Measurements from ENCODE around the gene MS4A1.
"Not testable (repeated sequence)": the region's sequence is repeated elsewhere in the genome, so short reads cannot be mapped to it uniquely, and the experiment has no call there.

Gene MS4A1

GRCh38 chr11:60504219-60504905 lies 48.7 kb downstream of the MS4A1 start:
- Histone ChIP-seq H3K9me3 (ENCODE audit: insufficient read depth, low read length) (no peaks in the 10 kb centered on the region), H2AFZ (ENCODE audit: low read depth, low read length) (no peak overlapping the region), H3K9ac (ENCODE audit: low read length) (no peak overlapping the region), H4K20me1 (ENCODE audit: insufficient read depth, low read length) (no peaks in the 10 kb centered on the region), H3K79me2 (ENCODE audit: low read length) (no peaks in the 10 kb centered on the region), H3K27ac (ENCODE audit: low read length) (no peak overlapping the region), H3K27me3 (ENCODE audit: low read depth, low read length) (no peaks in the 10 kb centered on the region), H3K4me2 (ENCODE audit: low read length) (no peak overlapping the region), H3K4me1 (ENCODE audit: low read length) (peaks cover 29% of the 10 kb centered on the region), H3K4me3 (ENCODE audit: low read length) (no peak overlapping the region), H3K36me3 (replicated peaks; ENCODE audit: low read depth, low read length) (no peaks in the 10 kb centered on the region)
- TF ChIP-seq EZH2phosphoT487 (IDR thresholded peaks at IDR 0.05; ENCODE audit: low read depth) (no peak), CTCF (IDR thresholded peaks at IDR 0.05; ENCODE audit: low read depth, low read length) (no peak)

DNA sequence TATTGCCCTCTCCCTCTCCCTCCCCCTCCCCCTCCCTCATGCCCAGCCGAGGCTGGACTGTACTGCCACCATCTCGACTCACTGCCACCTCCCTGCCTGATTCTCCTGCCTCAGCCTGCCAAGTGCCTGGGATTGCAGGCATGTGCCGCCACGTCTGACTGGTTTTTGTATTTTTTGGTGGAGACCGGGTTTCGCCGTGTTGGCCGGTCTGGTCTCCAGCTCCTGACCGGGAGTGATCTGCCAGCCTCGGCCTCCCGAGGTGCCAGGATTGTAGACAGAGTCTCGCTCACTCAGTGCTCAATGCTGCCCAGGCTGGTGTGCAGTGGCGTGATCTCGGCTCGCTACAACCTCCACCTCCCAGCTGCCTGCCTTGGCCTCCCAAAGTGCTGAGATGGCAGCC lies 54.0 kb downstream of the MS4A1 start:
- not testable (repeated sequence) for H3K9ac ChIP-seq (ENCODE audit: low read length); H3K27ac ChIP-seq (ENCODE audit: low read length); H3K79me2 ChIP-seq (ENCODE audit: low read length); H3K4me2 ChIP-seq (ENCODE audit: low read length); H2AFZ ChIP-seq (ENCODE audit: low read depth, low read length); H3K4me3 ChIP-seq (ENCODE audit: low read length); H4K20me1 ChIP-seq (ENCODE audit: insufficient read depth, low read length); H3K27me3 ChIP-seq (ENCODE audit: low read depth, low read length); H3K4me1 ChIP-seq (ENCODE audit: low read length); H3K36me3 ChIP-seq (replicated peaks; ENCODE audit: low read depth, low read length); H3K9me3 ChIP-seq (ENCODE audit: insufficient read depth, low read length)

DNA sequence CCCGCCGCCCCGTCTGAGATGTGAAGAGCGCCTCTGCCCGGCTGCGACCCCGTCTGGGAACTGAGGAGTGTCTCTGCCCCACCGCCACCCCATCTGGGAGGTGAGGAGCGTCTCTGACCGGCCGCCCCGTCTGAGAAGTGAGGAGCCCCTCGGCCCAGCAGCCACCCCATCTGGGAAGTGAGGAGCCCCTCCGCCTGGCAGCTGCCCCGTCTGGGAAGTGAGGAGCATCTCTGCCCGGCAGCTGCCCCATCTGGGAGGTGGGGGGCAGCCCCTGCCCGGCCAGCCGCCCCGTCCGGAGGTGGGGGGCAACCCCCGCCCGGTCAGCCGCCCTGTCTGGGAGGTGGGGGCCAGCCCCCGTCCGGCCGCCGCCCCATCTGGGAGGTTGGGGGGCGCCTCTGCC lies 54.6 kb downstream of the MS4A1 start:
- not testable (repeated sequence) for H3K36me3 ChIP-seq (replicated peaks; ENCODE audit: low read depth, low read length); H2AFZ ChIP-seq (ENCODE audit: low read depth, low read length); H3K27ac ChIP-seq (ENCODE audit: low read length); H3K9me3 ChIP-seq (ENCODE audit: insufficient read depth, low read length); H3K4me2 ChIP-seq (ENCODE audit: low read length); H4K20me1 ChIP-seq (ENCODE audit: insufficient read depth, low read length); H3K9ac ChIP-seq (ENCODE audit: low read length); H3K4me3 ChIP-seq (ENCODE audit: low read length); H3K27me3 ChIP-seq (ENCODE audit: low read depth, low read length); H3K79me2 ChIP-seq (ENCODE audit: low read length); H3K4me1 ChIP-seq (ENCODE audit: low read length)

DNA sequence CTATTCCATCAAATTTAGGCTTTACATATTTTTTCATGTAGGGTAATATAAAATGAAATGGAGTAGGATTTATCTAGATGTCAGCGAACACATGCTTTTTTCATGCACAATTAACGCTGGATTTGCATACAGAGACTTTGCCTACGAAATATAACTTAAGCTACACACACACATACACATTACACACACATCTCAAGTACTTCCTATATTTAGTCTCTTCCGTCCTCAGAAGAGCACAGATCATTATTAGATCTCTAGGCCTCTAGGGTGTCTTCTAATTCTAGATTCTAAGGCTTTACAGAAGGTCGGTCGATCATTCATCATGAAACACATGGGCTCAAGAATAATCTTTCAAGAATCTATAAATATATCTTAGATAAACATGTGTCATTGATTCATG lies 55.7 kb downstream of the MS4A1 start:
- Histone ChIP-seq H4K20me1 (ENCODE audit: insufficient read depth, low read length) (no peaks in the 10 kb centered on the region), H3K27ac (ENCODE audit: low read length) (no peak overlapping the region), H3K9ac (ENCODE audit: low read length) (no peak overlapping the region), H3K79me2 (ENCODE audit: low read length) (no peaks in the 10 kb centered on the region), H3K4me3 (ENCODE audit: low read length) (no peak overlapping the region), H3K4me1 (ENCODE audit: low read length) (no peaks in the 10 kb centered on the region), H3K4me2 (ENCODE audit: low read length) (no peak overlapping the region), H3K9me3 (ENCODE audit: insufficient read depth, low read length) (no peaks in the 10 kb centered on the region), H3K27me3 (ENCODE audit: low read depth, low read length) (no peaks in the 10 kb centered on the region), H2AFZ (ENCODE audit: low read depth, low read length) (no peak overlapping the region), H3K36me3 (replicated peaks; ENCODE audit: low read depth, low read length) (no peaks in the 10 kb centered on the region)
- no peak for TF ChIP-seq CTCF (IDR thresholded peaks at IDR 0.05; ENCODE audit: low read depth, low read length)
- no peak for TF ChIP-seq EZH2phosphoT487 (IDR thresholded peaks at IDR 0.05; ENCODE audit: low read depth)

DNA sequence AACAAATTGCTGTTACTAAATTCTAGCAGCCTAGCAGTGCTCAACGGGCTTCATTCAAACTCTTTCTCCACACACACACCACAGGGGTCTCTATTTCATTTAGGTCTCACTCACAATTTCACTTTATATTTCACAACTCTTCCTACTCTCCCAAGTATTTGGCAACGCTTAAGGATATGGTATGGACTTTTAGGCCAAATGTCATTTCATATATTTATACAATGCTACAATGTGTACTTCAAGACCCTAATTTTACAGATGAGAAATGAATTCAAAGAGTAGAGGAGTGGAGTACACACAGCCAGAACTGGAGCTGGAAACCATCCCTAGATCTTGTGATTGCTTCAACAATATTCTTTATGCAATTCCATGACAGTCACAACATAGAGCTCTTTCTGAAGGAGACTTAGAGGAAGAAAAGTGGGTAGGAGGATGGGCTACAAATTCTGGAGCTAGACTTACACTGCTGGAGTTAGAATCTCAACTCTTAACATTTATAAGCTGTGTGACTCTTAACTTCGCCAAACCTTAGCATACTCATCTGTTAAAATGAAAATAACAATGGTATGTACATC lies 57.1 kb downstream of the MS4A1 start:
- Histone ChIP-seq H3K27me3 (ENCODE audit: low read depth, low read length) (no peaks in the 10 kb centered on the region), H3K9ac (ENCODE audit: low read length) (no peak overlapping the region), H3K79me2 (ENCODE audit: low read length) (no peaks in the 10 kb centered on the region), H2AFZ (ENCODE audit: low read depth, low read length) (no peak overlapping the region), H3K27ac (ENCODE audit: low read length) (no peak overlapping the region), H3K9me3 (ENCODE audit: insufficient read depth, low read length) (no peaks in the 10 kb centered on the region), H3K36me3 (replicated peaks; ENCODE audit: low read depth, low read length) (no peaks in the 10 kb centered on the region), H3K4me3 (ENCODE audit: low read length) (no peak overlapping the region), H3K4me2 (ENCODE audit: low read length) (no peak overlapping the region), H3K4me1 (ENCODE audit: low read length) (no peaks in the 10 kb centered on the region), H4K20me1 (ENCODE audit: insufficient read depth, low read length) (no peaks in the 10 kb centered on the region)
- TF ChIP-seq EZH2phosphoT487 (IDR thresholded peaks at IDR 0.05; ENCODE audit: low read depth) (no peak), CTCF (IDR thresholded peaks at IDR 0.05; ENCODE audit: low read depth, low read length) (no peak)
